Measurements from ENCODE around the gene OGN. TPM values are rescaled to one million over a fixed set of nuclear protein-coding genes. Genes with fewer than 3 reads are reported as not detected.
"Not testable (repeated sequence)": the region's sequence is repeated elsewhere in the genome, so short reads cannot be mapped to it uniquely, and the experiment has no call there.

OGN gene
- total RNA-seq, 1 donor from 2014 or later = 15.3 TPM

DNA sequence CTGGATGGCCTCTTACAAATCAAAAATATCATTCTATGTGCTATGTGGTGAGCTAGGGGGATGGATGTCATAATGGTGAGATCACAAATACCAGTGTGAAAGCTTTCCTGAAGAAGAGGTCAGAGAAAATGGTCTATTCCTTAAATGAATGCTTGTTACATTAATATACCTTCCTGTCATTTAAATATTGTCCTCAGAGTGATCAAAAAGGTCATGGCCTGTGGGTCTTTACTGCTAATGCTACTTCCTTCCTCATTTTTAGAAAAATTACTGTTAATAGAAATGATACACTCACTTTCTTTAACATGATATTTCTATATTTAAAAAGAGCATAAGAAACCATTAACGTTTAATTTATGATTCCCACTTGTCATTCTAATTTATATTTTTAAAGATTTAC lies 10.2 kb upstream of the OGN start:
- no peaks in the 10 kb centered on the region for H3K4me1 ChIP-seq
- TF ChIP-seq, protein P1, sequence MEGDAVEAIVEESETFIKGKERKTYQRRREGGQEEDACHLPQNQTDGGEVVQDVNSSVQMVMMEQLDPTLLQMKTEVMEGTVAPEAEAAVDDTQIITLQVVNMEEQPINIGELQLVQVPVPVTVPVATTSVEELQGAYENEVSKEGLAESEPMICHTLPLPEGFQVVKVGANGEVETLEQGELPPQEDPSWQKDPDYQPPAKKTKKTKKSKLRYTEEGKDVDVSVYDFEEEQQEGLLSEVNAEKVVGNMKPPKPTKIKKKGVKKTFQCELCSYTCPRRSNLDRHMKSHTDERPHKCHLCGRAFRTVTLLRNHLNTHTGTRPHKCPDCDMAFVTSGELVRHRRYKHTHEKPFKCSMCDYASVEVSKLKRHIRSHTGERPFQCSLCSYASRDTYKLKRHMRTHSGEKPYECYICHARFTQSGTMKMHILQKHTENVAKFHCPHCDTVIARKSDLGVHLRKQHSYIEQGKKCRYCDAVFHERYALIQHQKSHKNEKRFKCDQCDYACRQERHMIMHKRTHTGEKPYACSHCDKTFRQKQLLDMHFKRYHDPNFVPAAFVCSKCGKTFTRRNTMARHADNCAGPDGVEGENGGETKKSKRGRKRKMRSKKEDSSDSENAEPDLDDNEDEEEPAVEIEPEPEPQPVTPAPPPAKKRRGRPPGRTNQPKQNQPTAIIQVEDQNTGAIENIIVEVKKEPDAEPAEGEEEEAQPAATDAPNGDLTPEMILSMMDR (IDR thresholded peaks at IDR 0.05) = no peak
- no peak overlapping the region for H3K4me3 ChIP-seq
- no peak overlapping the region for H3K27ac ChIP-seq
- intact Hi-C loops (cut with DNase I) = no loop called here
- ATAC-seq (no peak), DNase-seq (no peak)
- H3K9me3 ChIP-seq = no peaks in the 10 kb centered on the region
- H3K27me3 ChIP-seq (ENCODE audit: low read depth) = no peaks in the 10 kb centered on the region
- H3K36me3 ChIP-seq = no peaks in the 10 kb centered on the region

DNA sequence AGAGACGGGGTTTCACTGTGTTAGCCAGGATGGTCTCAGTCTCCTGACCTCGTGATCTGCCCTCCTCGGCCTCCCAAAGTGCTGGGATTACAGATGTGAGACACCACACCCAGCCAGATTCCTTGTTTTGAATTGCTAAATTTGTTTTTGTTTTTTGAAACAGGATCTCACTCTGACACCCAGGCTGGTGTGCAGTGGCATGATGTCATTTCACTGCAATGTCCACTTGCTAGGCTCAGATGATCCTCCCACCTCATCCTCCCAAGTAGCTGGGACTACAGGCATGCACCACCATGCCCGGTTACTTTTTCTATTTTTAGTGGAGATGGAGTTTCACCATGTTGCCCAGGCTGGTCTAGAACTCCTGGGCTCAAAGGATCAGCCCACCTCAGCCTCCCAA lies 6.8 kb upstream of the OGN start:
- DNase-seq; H3K9me3 ChIP-seq; H3K4me1 ChIP-seq; intact Hi-C loops (cut with DNase I); H3K27ac ChIP-seq; H3K36me3 ChIP-seq; H3K4me3 ChIP-seq; ATAC-seq; H3K27me3 ChIP-seq (ENCODE audit: low read depth): not testable (repeated sequence)

DNA sequence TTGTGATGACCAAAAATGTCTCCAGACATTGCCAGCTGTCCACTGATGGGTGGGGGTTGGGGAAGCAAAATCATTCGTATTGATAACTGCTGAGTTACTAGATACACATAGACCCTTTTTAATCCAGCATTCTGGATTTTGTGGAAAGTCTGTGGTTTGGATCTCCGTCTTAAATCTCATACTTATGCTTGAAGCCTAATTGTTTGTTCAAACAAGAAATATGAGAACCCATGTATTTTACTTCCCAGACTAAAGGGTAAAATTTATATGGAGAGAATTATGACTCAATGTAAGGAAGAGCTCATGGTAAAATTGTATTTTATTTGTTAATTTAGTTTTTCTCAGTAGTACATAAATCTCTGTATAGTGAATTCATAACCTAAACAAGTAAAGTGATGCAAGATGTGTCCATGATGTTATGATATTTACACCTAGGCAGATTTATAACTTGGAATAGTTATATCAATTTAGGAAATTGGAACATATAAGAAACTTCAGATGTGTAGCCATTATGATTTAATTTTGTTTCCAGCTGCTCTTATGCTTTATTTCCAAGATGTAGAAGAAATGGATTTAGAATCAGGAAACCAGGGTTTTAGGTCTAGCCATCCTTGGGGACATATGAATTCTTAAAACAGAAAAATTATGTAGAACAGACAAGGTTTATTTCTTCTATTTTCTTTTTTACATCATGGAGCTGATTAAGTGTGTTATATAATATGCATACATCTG lies 4.5 kb upstream of the OGN start:
- H3K4me3 ChIP-seq = no peak overlapping the region
- ATAC-seq = no peak
- no peak for DNase-seq
- H3K9me3 ChIP-seq = no peaks in the 10 kb centered on the region
- no peaks in the 10 kb centered on the region for H3K36me3 ChIP-seq
- peaks cover 11% of the 10 kb centered on the region for H3K4me1 ChIP-seq
- H3K27ac ChIP-seq = no peak overlapping the region
- H3K27me3 ChIP-seq (ENCODE audit: low read depth) = no peaks in the 10 kb centered on the region
- TF ChIP-seq, protein P1 (IDR thresholded peaks at IDR 0.05) = no peak
- intact Hi-C loops (cut with DNase I) = no loop called here

DNA sequence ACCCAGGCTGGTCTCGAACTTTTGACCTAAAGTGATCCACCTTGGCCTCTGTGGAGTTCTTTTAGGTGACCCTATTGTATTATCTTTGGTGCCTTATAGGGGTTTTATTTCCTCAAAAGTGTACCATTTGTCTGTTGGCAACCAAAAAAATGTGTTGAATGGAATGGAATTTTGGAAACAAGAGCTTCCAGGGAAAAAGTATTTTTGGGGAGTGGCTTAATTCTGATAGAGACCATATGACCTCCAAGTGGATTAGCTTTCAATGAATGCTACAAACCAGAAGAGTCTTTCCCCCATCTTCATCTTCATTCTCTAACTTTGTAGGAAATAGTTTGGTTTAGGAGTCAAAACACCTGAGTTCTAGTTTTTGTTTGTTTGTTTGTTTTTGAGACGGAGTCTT lies 3.4 kb upstream of the OGN start:
- Histone ChIP-seq H3K27ac (no peak overlapping the region), H3K9me3 (no peaks in the 10 kb centered on the region), H3K36me3 (no peaks in the 10 kb centered on the region), H3K27me3 (ENCODE audit: low read depth) (no peaks in the 10 kb centered on the region), H3K4me1 (peaks cover 11% of the 10 kb centered on the region), H3K4me3 (no peak overlapping the region)
- ATAC-seq = no peak
- TF ChIP-seq, protein P1 (IDR thresholded peaks at IDR 0.05) = no peak
- DNase-seq = no peak
- intact Hi-C loops (cut with DNase I) = no loop called here

DNA sequence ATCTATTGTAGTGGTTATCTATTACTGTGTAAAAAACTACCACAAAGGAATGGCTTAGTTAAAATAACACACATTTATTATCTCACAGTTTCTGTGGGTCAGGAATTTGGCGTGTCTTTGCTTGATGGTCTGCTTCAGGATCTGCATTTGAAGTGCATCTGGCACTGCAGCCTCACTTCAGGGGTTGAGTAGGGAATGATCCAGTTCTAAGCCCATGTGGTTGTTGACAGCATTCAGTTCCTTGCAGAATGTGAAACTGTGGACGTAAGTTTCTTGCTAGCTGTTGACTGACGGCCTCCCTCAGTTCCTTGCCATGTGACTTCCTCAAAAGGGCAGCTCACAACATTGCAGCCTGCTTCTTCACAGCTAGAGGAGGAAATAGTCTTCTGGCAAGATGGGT lies 2.1 kb upstream of the OGN start:
- Histone ChIP-seq H3K4me3 (no peak overlapping the region), H3K36me3 (no peaks in the 10 kb centered on the region), H3K27me3 (ENCODE audit: low read depth) (no peaks in the 10 kb centered on the region), H3K27ac (peak overlapping the region; percentile 46), H3K9me3 (no peaks in the 10 kb centered on the region), H3K4me1 (peaks cover 11% of the 10 kb centered on the region)
- intact Hi-C loops (cut with DNase I) = no loop called here
- peak; percentile 74 to 86 for ATAC-seq
- no peak for DNase-seq
- TF ChIP-seq, protein P1 (IDR thresholded peaks at IDR 0.05) = no peak

DNA sequence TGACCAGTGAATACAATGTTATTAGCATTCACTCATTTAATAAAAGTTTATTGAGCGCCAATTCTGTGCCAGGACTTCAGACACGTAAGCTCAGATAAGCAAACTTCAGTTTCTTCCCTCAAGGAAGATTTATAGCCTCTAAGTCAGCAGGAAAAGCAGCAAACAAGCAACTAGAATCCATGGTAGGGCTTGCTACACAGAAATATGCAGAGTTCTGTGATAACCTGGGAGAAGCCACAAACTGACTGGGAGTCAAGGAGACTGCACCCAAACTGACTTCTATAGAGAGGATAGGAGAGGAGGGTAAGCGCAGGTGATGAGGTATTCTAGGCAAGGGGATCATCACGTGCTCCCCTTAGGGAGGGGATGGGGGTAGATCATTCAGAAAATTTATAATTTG lies 1.4 kb upstream of the OGN start:
- Histone ChIP-seq H3K4me3 (no peak overlapping the region), H3K27ac (peak overlapping the region; percentile 46), H3K36me3 (no peaks in the 10 kb centered on the region), H3K27me3 (ENCODE audit: low read depth) (no peaks in the 10 kb centered on the region), H3K4me1 (peaks cover 11% of the 10 kb centered on the region), H3K9me3 (no peaks in the 10 kb centered on the region)
- ATAC-seq = no peak
- DNase-seq = no peak
- intact Hi-C loops (cut with DNase I) = no loop called here
- TF ChIP-seq, protein P1 (IDR thresholded peaks at IDR 0.05) = no peak
